ENCODE data around the gene AHI1. TPM values are rescaled to one million over a fixed set of nuclear protein-coding genes. Genes with fewer than 3 reads are reported as not detected.
"Not testable (repeated sequence)": the region's sequence is repeated elsewhere in the genome, so short reads cannot be mapped to it uniquely, and the experiment has no call there.

Gene AHI1
- total and polyA plus RNA-seq, 10 of the 15 experiments (the other 5 are each of a cell fraction or from before 2014, with no cell fraction given) = 3.2 to 9.5 (median 4.6) TPM

- ChIA-PET SMC1A (ENCODE audit: uncharacterized antibody, unreplicated experiment) (interaction anchor here (1.0 to 3.3 kb wide), 3 partner anchors 13 to 148 kb away, joined by 3 to 11 read pairs (median 6); no protein-coding TSS in a partner anchor), POLR2A (no interaction called here), RAD21 (ENCODE audit: unreplicated experiment) (no interaction called here), CTCF (interaction anchor here (1.4 kb wide), 1 partner anchor 35 kb away, joined by 4 read pairs; no protein-coding TSS in a partner anchor)
- Histone ChIP-seq H3K27ac (ENCODE audit: control insufficient read depth, insufficient read depth) (no peak overlapping the region), H3K36me3 (ENCODE audit: control insufficient read depth in 2 of 2, insufficient read depth in 2 of 2, low read length in 1 of 2) (no peaks in the 10 kb centered on the region), H3K79me2 (ENCODE audit: control insufficient read depth, insufficient read depth, low read length) (no peaks in the 10 kb centered on the region), H3K27me3 (replicated peaks in 1 of 2; ENCODE audit: control insufficient read depth in 2 of 2, insufficient read depth in 2 of 2, low read length in 1 of 2) (no peaks in the 10 kb centered on the region), H3K4me1 (ENCODE audit: control insufficient read depth, insufficient read depth, low read length) (no peaks in the 10 kb centered on the region), H2AFZ (ENCODE audit: control insufficient read depth, low read depth, low read length) (no peak overlapping the region), H4K20me1 (ENCODE audit: control insufficient read depth, insufficient read depth) (no peaks in the 10 kb centered on the region), H3K4me2 (ENCODE audit: control insufficient read depth, insufficient read depth) (no peak overlapping the region), H3K9me3 (replicated peaks; ENCODE audit: control insufficient read depth, insufficient read depth, low read length) (no peaks in the 10 kb centered on the region; the same call in 2 of the 3 replicates), H3K4me3 (no peak overlapping the region), H3K9ac (ENCODE audit: control insufficient read depth, insufficient read depth, low read length) (no peak overlapping the region)
- TF ChIP-seq IKZF1 (conservative IDR thresholded peaks at IDR 0.05) (no peak), ZNF207 (IDR thresholded peaks at IDR 0.05; ENCODE audit: borderline replicate concordance) (no peak), NFYB (IDR thresholded peaks at IDR 0.05; ENCODE audit: insufficient read depth, low read depth, low read length) (no peak), IRF3 (IDR thresholded peaks at IDR 0.05) (no peak), RELB (IDR thresholded peaks at IDR 0.05; ENCODE audit: low read depth) (no peak), YY1 (IDR thresholded peaks at IDR 0.05; ENCODE audit: low read depth, low read length) (no peak), CREM (IDR thresholded peaks at IDR 0.05; ENCODE audit: low read depth) (no peak)
- ATAC-seq (no peak), FAIRE-seq (no peak), DNase-seq (ENCODE audit: low read depth, low spot score) (no peak)
- intact Hi-C loops (cut with micrococcal nuclease; ENCODE audit: unreplicated experiment) = no loop called here
- BruUV-seq (replicated peaks) = no TSS peak
- in situ Hi-C loops (cut with MboI) = no loop called here
Measured at GRCh38 chr6:135344526-135344925, 153.0 kb downstream of the AHI1 start.

- RAD21 ChIA-PET (ENCODE audit: unreplicated experiment); H3K27me3 ChIP-seq (replicated peaks in 1 of 2; ENCODE audit: control insufficient read depth in 2 of 2, insufficient read depth in 2 of 2, low read length in 1 of 2); H2AFZ ChIP-seq (ENCODE audit: control insufficient read depth, low read depth, low read length); FAIRE-seq; in situ Hi-C loops (cut with MboI); intact Hi-C loops (cut with micrococcal nuclease; ENCODE audit: unreplicated experiment); BruUV-seq (replicated peaks); DNase-seq (ENCODE audit: low read depth, low spot score); H3K9ac ChIP-seq (ENCODE audit: control insufficient read depth, insufficient read depth, low read length); CTCF ChIA-PET; H3K9me3 ChIP-seq (replicated peaks; ENCODE audit: control insufficient read depth, insufficient read depth, low read length); H3K4me1 ChIP-seq (ENCODE audit: control insufficient read depth, insufficient read depth, low read length); H3K79me2 ChIP-seq (ENCODE audit: control insufficient read depth, insufficient read depth, low read length); H3K4me3 ChIP-seq; H3K4me2 ChIP-seq (ENCODE audit: control insufficient read depth, insufficient read depth); H3K36me3 ChIP-seq (ENCODE audit: control insufficient read depth in 2 of 2, insufficient read depth in 2 of 2, low read length in 1 of 2); ATAC-seq; H3K27ac ChIP-seq (ENCODE audit: control insufficient read depth, insufficient read depth); H4K20me1 ChIP-seq (ENCODE audit: control insufficient read depth, insufficient read depth); POLR2A ChIA-PET: not testable (repeated sequence)
- WGBS (ENCODE audit: insufficient coverage, insufficient replicate concordance, low lambda C conversion rate, missing lambda C conversion rate) = 95% methylated on average over 8 of the region's 8 CpGs
- SMC1A ChIA-PET (ENCODE audit: uncharacterized antibody, unreplicated experiment) = interaction anchor here (1.5 kb wide), 1 partner anchor 27 kb away, joined by 3 read pairs; no protein-coding TSS in a partner anchor
Measured at GRCh38 chr6:135339920-135340319, 157.6 kb downstream of the AHI1 start.

All from GM12878 (cell line).